ENCODE results near the gene SPATA31E1. TPM values are rescaled to one million over a fixed set of nuclear protein-coding genes. Genes with fewer than 3 reads are reported as not detected.

The SPATA31E1 gene
- polyA plus RNA-seq, 1 of the 3 experiments (the other 2 are of a cell fraction) = not detected

DNA sequence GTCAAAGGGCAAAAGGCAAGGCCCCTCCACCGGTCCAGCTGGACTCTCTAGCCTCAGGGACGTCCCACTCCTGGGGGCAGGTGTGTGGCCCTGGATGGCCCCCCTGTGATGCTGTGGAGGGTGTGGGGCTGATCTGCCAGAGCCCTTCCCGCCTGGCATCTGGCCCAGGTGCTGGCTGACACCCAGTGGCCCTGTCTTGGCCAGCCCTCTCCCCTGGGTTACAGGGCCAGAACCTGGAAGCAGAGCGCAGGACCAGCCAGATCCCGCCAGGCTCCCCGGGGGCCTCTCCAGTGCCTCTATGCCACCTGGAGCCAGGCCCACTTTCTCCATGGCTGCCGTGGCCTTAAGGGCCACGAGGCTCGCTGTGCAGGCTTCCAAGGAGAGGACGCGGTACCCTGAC lies 22.9 kb upstream of the SPATA31E1 start (continued):
- TF ChIP-seq, protein P1, sequence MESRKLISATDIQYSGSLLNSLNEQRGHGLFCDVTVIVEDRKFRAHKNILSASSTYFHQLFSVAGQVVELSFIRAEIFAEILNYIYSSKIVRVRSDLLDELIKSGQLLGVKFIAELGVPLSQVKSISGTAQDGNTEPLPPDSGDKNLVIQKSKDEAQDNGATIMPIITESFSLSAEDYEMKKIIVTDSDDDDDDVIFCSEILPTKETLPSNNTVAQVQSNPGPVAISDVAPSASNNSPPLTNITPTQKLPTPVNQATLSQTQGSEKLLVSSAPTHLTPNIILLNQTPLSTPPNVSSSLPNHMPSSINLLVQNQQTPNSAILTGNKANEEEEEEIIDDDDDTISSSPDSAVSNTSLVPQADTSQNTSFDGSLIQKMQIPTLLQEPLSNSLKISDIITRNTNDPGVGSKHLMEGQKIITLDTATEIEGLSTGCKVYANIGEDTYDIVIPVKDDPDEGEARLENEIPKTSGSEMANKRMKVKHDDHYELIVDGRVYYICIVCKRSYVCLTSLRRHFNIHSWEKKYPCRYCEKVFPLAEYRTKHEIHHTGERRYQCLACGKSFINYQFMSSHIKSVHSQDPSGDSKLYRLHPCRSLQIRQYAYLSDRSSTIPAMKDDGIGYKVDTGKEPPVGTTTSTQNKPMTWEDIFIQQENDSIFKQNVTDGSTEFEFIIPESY (IDR thresholded peaks at IDR 0.05; ENCODE audit: borderline replicate concordance, low read depth) = no peak
- TF ChIP-seq FOXM1 (IDR thresholded peaks at IDR 0.05; ENCODE audit: low read depth) = no peak
- no peak for TF ChIP-seq POLR2AphosphoS5 (IDR thresholded peaks at IDR 0.05; ENCODE audit: low read depth, low read length)
- TF ChIP-seq, protein P2, sequence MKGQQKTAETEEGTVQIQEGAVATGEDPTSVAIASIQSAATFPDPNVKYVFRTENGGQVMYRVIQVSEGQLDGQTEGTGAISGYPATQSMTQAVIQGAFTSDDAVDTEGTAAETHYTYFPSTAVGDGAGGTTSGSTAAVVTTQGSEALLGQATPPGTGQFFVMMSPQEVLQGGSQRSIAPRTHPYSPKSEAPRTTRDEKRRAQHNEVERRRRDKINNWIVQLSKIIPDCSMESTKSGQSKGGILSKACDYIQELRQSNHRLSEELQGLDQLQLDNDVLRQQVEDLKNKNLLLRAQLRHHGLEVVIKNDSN (IDR thresholded peaks at IDR 0.05; ENCODE audit: borderline replicate concordance, low read depth) = no peak
- TF ChIP-seq FOXJ3 (CRISPR knock-in tag; IDR thresholded peaks at IDR 0.05) = no peak
- TF ChIP-seq GABPA (IDR thresholded peaks at IDR 0.05; ENCODE audit: low read depth) = no peak
- TF ChIP-seq TAF1 (IDR thresholded peaks at IDR 0.05; ENCODE audit: borderline replicate concordance, low read depth, low read length) = no peak
- no peak for TF ChIP-seq SIN3A (IDR thresholded peaks at IDR 0.05; ENCODE audit: borderline replicate concordance, low read depth, low read length)
- no peak for TF ChIP-seq MEF2A (IDR thresholded peaks at IDR 0.05; ENCODE audit: borderline replicate concordance, low read depth)

- POLR2A ChIA-PET = no interaction called here
- no peak for TF ChIP-seq SIN3A (IDR thresholded peaks at IDR 0.05; ENCODE audit: borderline replicate concordance, low read depth, low read length)
- TF ChIP-seq, protein P3, sequence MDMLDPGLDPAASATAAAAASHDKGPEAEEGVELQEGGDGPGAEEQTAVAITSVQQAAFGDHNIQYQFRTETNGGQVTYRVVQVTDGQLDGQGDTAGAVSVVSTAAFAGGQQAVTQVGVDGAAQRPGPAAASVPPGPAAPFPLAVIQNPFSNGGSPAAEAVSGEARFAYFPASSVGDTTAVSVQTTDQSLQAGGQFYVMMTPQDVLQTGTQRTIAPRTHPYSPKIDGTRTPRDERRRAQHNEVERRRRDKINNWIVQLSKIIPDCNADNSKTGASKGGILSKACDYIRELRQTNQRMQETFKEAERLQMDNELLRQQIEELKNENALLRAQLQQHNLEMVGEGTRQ (IDR thresholded peaks at IDR 0.05; ENCODE audit: borderline replicate concordance, low read depth, low read length) = no peak
- no peak for TF ChIP-seq RCOR1 (IDR thresholded peaks at IDR 0.05; ENCODE audit: low read length)
- TF ChIP-seq POLR2AphosphoS5 (IDR thresholded peaks at IDR 0.05; ENCODE audit: low read depth, low read length) = no peak
- no peak for TF ChIP-seq MEF2A (IDR thresholded peaks at IDR 0.05; ENCODE audit: borderline replicate concordance, low read depth)
- TF ChIP-seq, protein P1 (IDR thresholded peaks at IDR 0.05; ENCODE audit: borderline replicate concordance, low read depth) = no peak
- TF ChIP-seq TEAD4 (IDR thresholded peaks at IDR 0.05; ENCODE audit: borderline replicate concordance, insufficient read depth) = no peak
- TF ChIP-seq GATA2 (CRISPR knock-in tag; IDR thresholded peaks at IDR 0.05) = no peak
- TF ChIP-seq ELF1 (IDR thresholded peaks at IDR 0.05) = no peak
- TF ChIP-seq TAF1 (IDR thresholded peaks at IDR 0.05; ENCODE audit: borderline replicate concordance, low read depth, low read length) = no peak
- TF ChIP-seq, protein P4, sequence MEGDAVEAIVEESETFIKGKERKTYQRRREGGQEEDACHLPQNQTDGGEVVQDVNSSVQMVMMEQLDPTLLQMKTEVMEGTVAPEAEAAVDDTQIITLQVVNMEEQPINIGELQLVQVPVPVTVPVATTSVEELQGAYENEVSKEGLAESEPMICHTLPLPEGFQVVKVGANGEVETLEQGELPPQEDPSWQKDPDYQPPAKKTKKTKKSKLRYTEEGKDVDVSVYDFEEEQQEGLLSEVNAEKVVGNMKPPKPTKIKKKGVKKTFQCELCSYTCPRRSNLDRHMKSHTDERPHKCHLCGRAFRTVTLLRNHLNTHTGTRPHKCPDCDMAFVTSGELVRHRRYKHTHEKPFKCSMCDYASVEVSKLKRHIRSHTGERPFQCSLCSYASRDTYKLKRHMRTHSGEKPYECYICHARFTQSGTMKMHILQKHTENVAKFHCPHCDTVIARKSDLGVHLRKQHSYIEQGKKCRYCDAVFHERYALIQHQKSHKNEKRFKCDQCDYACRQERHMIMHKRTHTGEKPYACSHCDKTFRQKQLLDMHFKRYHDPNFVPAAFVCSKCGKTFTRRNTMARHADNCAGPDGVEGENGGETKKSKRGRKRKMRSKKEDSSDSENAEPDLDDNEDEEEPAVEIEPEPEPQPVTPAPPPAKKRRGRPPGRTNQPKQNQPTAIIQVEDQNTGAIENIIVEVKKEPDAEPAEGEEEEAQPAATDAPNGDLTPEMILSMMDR (IDR thresholded peaks at IDR 0.05) = no peak
- no peak for TF ChIP-seq FOXM1 (IDR thresholded peaks at IDR 0.05; ENCODE audit: low read depth)
- TF ChIP-seq RXRA (IDR thresholded peaks at IDR 0.05; ENCODE audit: borderline replicate concordance, low read depth) = no peak
- no peak overlapping the region for H2AFZ ChIP-seq (ENCODE audit: low read depth)
- no peak for DNase-seq
- CTCF ChIA-PET = no interaction called here
- H3K36me3 ChIP-seq (replicated peaks in 1 of 2; ENCODE audit: control insufficient read depth in 1 of 2, insufficient read depth in 2 of 2, low read length in 1 of 2) = no peaks in the 10 kb centered on the region
- H3K79me2 ChIP-seq (ENCODE audit: insufficient read depth) = no peaks in the 10 kb centered on the region
- no peaks in the 10 kb centered on the region for H3K4me1 ChIP-seq (ENCODE audit: control insufficient read depth in 1 of 2, insufficient read depth in 2 of 2, low read depth in 1 of 2, low read length in 1 of 2)
- no peaks in the 10 kb centered on the region for H3K9me2 ChIP-seq
- H3K27me3 ChIP-seq (ENCODE audit: insufficient read depth) = no peaks in the 10 kb centered on the region
- no peak overlapping the region for H3K4me2 ChIP-seq
- H3K9me3 ChIP-seq = no peaks in the 10 kb centered on the region
- H4K20me1 ChIP-seq (ENCODE audit: insufficient read depth) = no peaks in the 10 kb centered on the region
- H3F3A ChIP-seq (replicated peaks; ENCODE audit: insufficient read depth) = no peaks in the 10 kb centered on the region
- H3K27ac ChIP-seq (ENCODE audit: low read depth in 2 of 2, low read length in 1 of 2) = no peak overlapping the region
- no peak overlapping the region for H3K4me3 ChIP-seq (ENCODE audit: low read depth in 2 of 2, low read length in 1 of 2)
- WGBS (ENCODE audit: low lambda C conversion rate) = 37% methylated on average over 1 of the region's 1 CpG
- no peak overlapping the region for H3K9ac ChIP-seq
These were observed 21.3 kb upstream of the SPATA31E1 start for GRCh38 chr9:87861332-87861731.
